Adipocyte (in vitro differentiated cells): Measurements from ENCODE around the gene CTNNAL1.
"Not testable (repeated sequence)": the region's sequence is repeated elsewhere in the genome, so short reads cannot be mapped to it uniquely, and the experiment has no call there.

Experiments used
- DNase-seq: peaks from one replicate; pipeline ENCODE4 v3.0.0-alpha.2; 2015; ENCODE audit warnings: low read depth
- H3K27me3 ChIP-seq: replicated peaks from 2 replicates; pipeline ENCODE4 v1.7.0; 2013; ENCODE audit warnings: mild to moderate bottlenecking, low read length, moderate library complexity; ENCODE audit not compliant: control insufficient read depth, insufficient read depth
- H3K36me3 ChIP-seq: 2 replicates; pipeline ENCODE4 v1.7.0; 2013; ENCODE audit warnings: low read length, mild to moderate bottlenecking, moderate library complexity; ENCODE audit not compliant: control insufficient read depth, insufficient read depth, severe bottlenecking
- H3K4me1 ChIP-seq: 2 replicates; pipeline ENCODE4 v1.7.0; 2013; ENCODE audit warnings: mild to moderate bottlenecking, low read length, moderate library complexity; ENCODE audit not compliant: control insufficient read depth, insufficient read depth
- H3K4me3 ChIP-seq: 2 replicates; pipeline ENCODE4 v1.7.0; 2013; ENCODE audit warnings: mild to moderate bottlenecking, low read length, moderate library complexity
- H3K9ac ChIP-seq: 2 replicates; pipeline ENCODE4 v1.7.0; 2013; ENCODE audit warnings: mild to moderate bottlenecking, low read length, moderate library complexity
- H3K9me3 ChIP-seq: 2 replicates; pipeline ENCODE4 v1.7.0; 2013; ENCODE audit warnings: mild to moderate bottlenecking, low read length, moderate library complexity; ENCODE audit not compliant: control insufficient read depth

Gene CTNNAL1

GRCh38 chr9:108980893-108981292 lies 32.4 kb downstream of the CTNNAL1 start:
- Histone ChIP-seq H3K4me1 (peaks cover 9% of the 10 kb centered on the region), H3K4me3 (no peak overlapping the region), H3K27me3 (no peaks in the 10 kb centered on the region), H3K9ac (no peak overlapping the region), H3K36me3 (peaks cover 29% of the 10 kb centered on the region), H3K9me3 (no peaks in the 10 kb centered on the region)
- no peak for DNase-seq

- Histone ChIP-seq H3K36me3 (peaks cover 32% of the 10 kb centered on the region), H3K4me1 (peaks cover 16% of the 10 kb centered on the region), H3K27me3 (no peaks in the 10 kb centered on the region)
These were observed 35.1 kb downstream of the CTNNAL1 start for GRCh38 chr9:108978205-108978604.

GRCh38 chr9:108973895-108974294 lies 39.4 kb downstream of the CTNNAL1 start:
- Histone ChIP-seq H3K27me3 (no peaks in the 10 kb centered on the region), H3K4me1 (peaks cover 26% of the 10 kb centered on the region), H3K9ac (no peak overlapping the region), H3K4me3 (no peak overlapping the region), H3K36me3 (peaks cover 33% of the 10 kb centered on the region), H3K9me3 (peaks cover 3% of the 10 kb centered on the region)
- DNase-seq, result no peak

More at GRCh38 chr9:108978205-108978604, 35.1 kb downstream of the CTNNAL1 start:
- H3K9ac ChIP-seq, result no peak overlapping the region
- no peak overlapping the region for H3K4me3 ChIP-seq
- no peak for DNase-seq
- H3K9me3 ChIP-seq, result no peaks in the 10 kb centered on the region

GRCh38 chr9:108972626-108973209 lies 40.6 kb downstream of the CTNNAL1 start:
- Histone ChIP-seq H3K4me1 (peaks cover 18% of the 10 kb centered on the region), H3K4me3 (no peak overlapping the region), H3K9me3 (peaks cover 3% of the 10 kb centered on the region), H3K9ac (no peak overlapping the region), H3K27me3 (no peaks in the 10 kb centered on the region), H3K36me3 (peaks cover 29% of the 10 kb centered on the region)
- peak; percentile 53 for DNase-seq

GRCh38 chr9:108972186-108972585 lies 41.1 kb downstream of the CTNNAL1 start:
- Histone ChIP-seq H3K9ac (no peak overlapping the region), H3K36me3 (peaks cover 29% of the 10 kb centered on the region), H3K9me3 (peaks cover 3% of the 10 kb centered on the region)

GRCh38 chr9:108971392-108971791 lies 41.9 kb downstream of the CTNNAL1 start:
- not testable (repeated sequence) for DNase-seq, H3K27me3 ChIP-seq, H3K9ac ChIP-seq, H3K4me3 ChIP-seq, H3K9me3 ChIP-seq
- Histone ChIP-seq H3K4me1 (peaks cover 17% of the 10 kb centered on the region), H3K36me3 (peaks cover 23% of the 10 kb centered on the region)

More at GRCh38 chr9:108972186-108972585, 41.1 kb downstream of the CTNNAL1 start:
- Histone ChIP-seq H3K27me3 (no peaks in the 10 kb centered on the region), H3K4me3 (no peak overlapping the region), H3K4me1 (peaks cover 17% of the 10 kb centered on the region)
- no peak for DNase-seq

GRCh38 chr9:108967916-108968315 lies 45.4 kb downstream of the CTNNAL1 start:
- peaks cover 24% of the 10 kb centered on the region for H3K36me3 ChIP-seq
- H3K4me3 ChIP-seq, result no peak overlapping the region
- H3K27me3 ChIP-seq, result no peaks in the 10 kb centered on the region
- no peak for DNase-seq
- H3K9me3 ChIP-seq, result peaks cover 3% of the 10 kb centered on the region
- H3K4me1 ChIP-seq, result peaks cover 8% of the 10 kb centered on the region
- H3K9ac ChIP-seq, result no peak overlapping the region

GRCh38 chr9:108963459-108964143 lies 49.7 kb downstream of the CTNNAL1 start:
- no peaks in the 10 kb centered on the region for H3K4me1 ChIP-seq
- DNase-seq, result no peak
- H3K9ac ChIP-seq, result no peak overlapping the region
- peaks cover 20% of the 10 kb centered on the region for H3K36me3 ChIP-seq
- H3K27me3 ChIP-seq, result no peaks in the 10 kb centered on the region
- no peak overlapping the region for H3K4me3 ChIP-seq
- H3K9me3 ChIP-seq, result no peaks in the 10 kb centered on the region

- Histone ChIP-seq H3K9me3 (no peaks in the 10 kb centered on the region), H3K9ac (no peak overlapping the region), H3K36me3 (peaks cover 20% of the 10 kb centered on the region), H3K27me3 (no peaks in the 10 kb centered on the region), H3K4me3 (no peak overlapping the region), H3K4me1 (no peaks in the 10 kb centered on the region)
- DNase-seq, result no peak
These were observed 52.1 kb downstream of the CTNNAL1 start for GRCh38 chr9:108961151-108961550.

- Histone ChIP-seq H3K4me1 (no peaks in the 10 kb centered on the region), H3K9ac (no peak overlapping the region), H3K9me3 (no peaks in the 10 kb centered on the region), H3K36me3 (peaks cover 20% of the 10 kb centered on the region), H3K27me3 (no peaks in the 10 kb centered on the region), H3K4me3 (no peak overlapping the region)
- DNase-seq, result no peak
These were observed 53.0 kb downstream of the CTNNAL1 start for GRCh38 chr9:108960331-108960730.

- Histone ChIP-seq H3K9ac (no peak overlapping the region), H3K36me3 (peaks cover 27% of the 10 kb centered on the region), H3K27me3 (no peaks in the 10 kb centered on the region), H3K4me1 (peaks cover 3% of the 10 kb centered on the region), H3K4me3 (no peak overlapping the region), H3K9me3 (no peaks in the 10 kb centered on the region)
- DNase-seq, result no peak
These were observed 56.7 kb downstream of the CTNNAL1 start for GRCh38 chr9:108956631-108957026.
